Activated B cell treated with CpG ODN at 0.5 μM for 24 hours (primary cell): ENCODE measurements around the gene ANO6. TPM values are rescaled to one million over a fixed set of nuclear protein-coding genes. Genes with fewer than 3 reads are reported as not detected.

Experiments used
- ATAC-seq: fragments of 200-7000 bp; cut with Tn5 transposase; one replicate; pipeline ENCODE4 v1.10.0; 2021; ENCODE audit warnings: low read depth, mild to moderate bottlenecking, moderate library complexity
- CTCF ChIA-PET: fragments of 350-600 bp; sonication (Branson Sonifier 250); formaldehyde crosslinking; loops from one replicate; lab custom pipeline; 2021; ENCODE audit warnings: antibody characterized with exemption; lab: Charles Lee
- POLR2A ChIA-PET: fragments of 350-600 bp; sonication (Branson Sonifier 250); formaldehyde crosslinking; loops from one replicate; lab custom pipeline; 2021; ENCODE audit warnings: antibody characterized with exemption; lab: Charles Lee
- DNase-seq: peaks from one replicate; pipeline ENCODE4 v3.0.0; 2022
- H3K27ac Mint-ChIP-seq: one replicate; pipeline ENCODE4 v1.8.0; 2020; ENCODE audit warnings: mixed read lengths
- H3K27me3 Mint-ChIP-seq: one replicate; pipeline ENCODE4 v1.8.0; 2021; ENCODE audit warnings: mixed read lengths
- H3K36me3 Mint-ChIP-seq: one replicate; pipeline ENCODE4 v1.8.0; 2021; ENCODE audit warnings: low read depth, mixed read lengths
- H3K4me1 Mint-ChIP-seq: one replicate; pipeline ENCODE4 v1.8.0; 2021; ENCODE audit warnings: mixed read lengths
- H3K4me3 Mint-ChIP-seq: one replicate; pipeline ENCODE4 v1.8.0; 2020; ENCODE audit warnings: mild to moderate bottlenecking, mixed read lengths
- H3K9me3 Mint-ChIP-seq: one replicate; pipeline ENCODE4 v1.8.0; 2020; ENCODE audit warnings: mixed read lengths
- CTCF ChIP-seq: fragments of 200-600 bp; IDR thresholded peaks from one replicate; pipeline ENCODE4 v1.8.0; 2022; ENCODE audit warnings: antibody characterized with exemption, mild to moderate bottlenecking
- intact Hi-C: fragments of 100-400 bp; cut with micrococcal nuclease; formaldehyde crosslinking; loops from one replicate; pipeline ENCODE4 v1.15.1; 2024
- total RNA-seq: library from RNA; stranded (reverse); gene quantifications from 2 replicates; pipeline ENCODE4 v1.2.3, GENCODE V29; 2022

Gene ANO6
- total RNA-seq, 1 donor from 2014 or later: 16.3 TPM

- no peak for TF ChIP-seq CTCF
- ChIA-PET CTCF (no interaction called here), POLR2A (no interaction called here)
- no peak for DNase-seq
- Mint-ChIP-seq H3K36me3 (peaks cover 7% of the 10 kb centered on the region), H3K4me1 (no peaks in the 10 kb centered on the region), H3K4me3 (no peak overlapping the region), H3K27ac (no peak overlapping the region), H3K27me3 (no peaks in the 10 kb centered on the region), H3K9me3 (no peaks in the 10 kb centered on the region)
- intact Hi-C loops: no loop called here
- ATAC-seq: no peak
These were observed 108.5 kb downstream of the ANO6 start for GRCh38 chr12:45324391-45324790.

- POLR2A ChIA-PET: no interaction called here
- Mint-ChIP-seq H3K27ac (no peak overlapping the region), H3K36me3 (peaks cover 3% of the 10 kb centered on the region), H3K4me1 (no peaks in the 10 kb centered on the region), H3K4me3 (no peak overlapping the region), H3K9me3 (no peaks in the 10 kb centered on the region), H3K27me3 (no peaks in the 10 kb centered on the region)
- no peak for TF ChIP-seq CTCF
- DNase-seq (no peak), ATAC-seq (no peak)
- intact Hi-C loops: no loop called here
- CTCF ChIA-PET: interaction anchor here (0.6 kb wide), 1 partner anchor 17 kb away, joined by 6 read pairs; no protein-coding TSS in a partner anchor
These were observed 110.6 kb downstream of the ANO6 start for GRCh38 chr12:45326358-45326975.

GRCh38 chr12:45327823-45328383, 112.0 kb downstream of the ANO6 start:
- H3K9me3 Mint-ChIP-seq: no peaks in the 10 kb centered on the region
- no peaks in the 10 kb centered on the region for H3K4me1 Mint-ChIP-seq
- H3K27ac Mint-ChIP-seq: no peak overlapping the region
- no peak for ATAC-seq
- peaks cover 10% of the 10 kb centered on the region for H3K36me3 Mint-ChIP-seq
- TF ChIP-seq CTCF: no peak
- H3K4me3 Mint-ChIP-seq: no peak overlapping the region
- CTCF ChIA-PET: interaction anchor here (0.7 kb wide), 1 partner anchor 158 kb away, joined by 3 read pairs; no protein-coding TSS in a partner anchor
- DNase-seq: no peak
- no peaks in the 10 kb centered on the region for H3K27me3 Mint-ChIP-seq
- POLR2A ChIA-PET: no interaction called here
- intact Hi-C loops: no loop called here

GRCh38 chr12:45329238-45329637, 113.3 kb downstream of the ANO6 start:
- TF ChIP-seq CTCF: no peak
- POLR2A ChIA-PET: no interaction called here

GRCh38 chr12:45329702-45330101, 113.8 kb downstream of the ANO6 start:
- Mint-ChIP-seq H3K9me3 (no peaks in the 10 kb centered on the region), H3K4me3 (no peak overlapping the region), H3K4me1 (no peaks in the 10 kb centered on the region), H3K27me3 (no peaks in the 10 kb centered on the region), H3K27ac (no peak overlapping the region), H3K36me3 (peaks cover 16% of the 10 kb centered on the region)
- ATAC-seq (no peak), DNase-seq (no peak)
- TF ChIP-seq CTCF: no peak
- ChIA-PET POLR2A (no interaction called here), CTCF (no interaction called here)
- intact Hi-C loops: no loop called here

More at GRCh38 chr12:45329238-45329637, 113.3 kb downstream of the ANO6 start:
- H3K4me3 Mint-ChIP-seq: no peak overlapping the region
- H3K36me3 Mint-ChIP-seq: peaks cover 12% of the 10 kb centered on the region
- CTCF ChIA-PET: no interaction called here
- no peaks in the 10 kb centered on the region for H3K9me3 Mint-ChIP-seq
- DNase-seq: no peak
- intact Hi-C loops: no loop called here
- ATAC-seq: no peak
- H3K4me1 Mint-ChIP-seq: no peaks in the 10 kb centered on the region
- no peaks in the 10 kb centered on the region for H3K27me3 Mint-ChIP-seq
- H3K27ac Mint-ChIP-seq: no peak overlapping the region
